Fibroblast of the aortic adventitia (primary cell): ENCODE data around the gene PNPLA7. TPM values are rescaled to one million over a fixed set of nuclear protein-coding genes. Genes with fewer than 3 reads are reported as not detected.

Source experiments
- DNase-seq: peaks from one replicate; pipeline ENCODE4 v3.0.0-alpha.2; 2010; ENCODE audit warnings: low read depth
- H3K4me3 ChIP-seq: 2 replicates; pipeline ENCODE4 v1.5.1; 2011; ENCODE audit warnings: low read depth, mild to moderate bottlenecking, control low read depth, low read length, moderate library complexity
- CTCF ChIP-seq: IDR thresholded peaks from 2 replicates; pipeline ENCODE4 v1.5.1; 2011; ENCODE audit warnings: mild to moderate bottlenecking, low read length, control low read depth, inconsistent platforms; ENCODE audit not compliant: insufficient read depth
- total RNA-seq: library from RNA; depleted of rRNA; stranded (reverse); fragments of >200 nt; gene quantifications from 2 replicates; pipeline ENCODE4 v1.2.3, GENCODE V29; 2012; ENCODE audit warnings: low replicate concordance

The PNPLA7 gene
- total RNA-seq, 1 donor: 0.81 TPM

DNA sequence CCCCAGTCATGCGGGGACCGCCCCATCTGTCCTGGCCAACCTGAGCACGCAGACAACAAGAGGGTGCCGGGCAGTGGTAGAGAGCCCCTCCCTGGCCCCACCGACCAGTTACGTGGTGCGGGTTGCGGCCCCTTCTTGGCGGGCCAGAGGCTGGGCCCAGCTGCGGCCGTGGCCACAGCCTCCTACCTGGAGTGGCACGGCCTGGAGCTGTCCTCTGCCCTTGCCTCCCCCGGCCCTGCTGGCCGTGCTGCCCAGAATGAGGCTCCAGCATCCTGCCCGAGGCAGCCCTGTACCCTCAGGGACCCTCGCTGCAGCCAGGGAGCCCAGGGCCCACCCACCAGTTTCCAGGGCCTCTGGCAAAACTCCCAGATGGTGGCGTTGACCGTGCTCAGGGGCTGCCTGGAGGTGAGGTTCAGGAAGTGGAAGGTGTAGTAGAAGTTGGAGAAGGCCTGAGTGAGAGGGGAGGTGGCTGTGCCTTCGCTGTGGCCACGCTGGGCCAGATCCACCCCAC lies 114.8 kb downstream of the PNPLA7 start:
- no peak overlapping the region for H3K4me3 ChIP-seq
- DNase-seq: no peak
- TF ChIP-seq CTCF: no peak

- DNase-seq: no peak
- no peak for TF ChIP-seq CTCF
- H3K4me3 ChIP-seq: no peak overlapping the region
Measured at GRCh38 chr9:137434498-137435380, 115.5 kb downstream of the PNPLA7 start.

GRCh38 chr9:137433916-137434431 lies 116.2 kb downstream of the PNPLA7 start:
- no peak for TF ChIP-seq CTCF
- no peak for DNase-seq
- H3K4me3 ChIP-seq: no peak overlapping the region

DNA sequence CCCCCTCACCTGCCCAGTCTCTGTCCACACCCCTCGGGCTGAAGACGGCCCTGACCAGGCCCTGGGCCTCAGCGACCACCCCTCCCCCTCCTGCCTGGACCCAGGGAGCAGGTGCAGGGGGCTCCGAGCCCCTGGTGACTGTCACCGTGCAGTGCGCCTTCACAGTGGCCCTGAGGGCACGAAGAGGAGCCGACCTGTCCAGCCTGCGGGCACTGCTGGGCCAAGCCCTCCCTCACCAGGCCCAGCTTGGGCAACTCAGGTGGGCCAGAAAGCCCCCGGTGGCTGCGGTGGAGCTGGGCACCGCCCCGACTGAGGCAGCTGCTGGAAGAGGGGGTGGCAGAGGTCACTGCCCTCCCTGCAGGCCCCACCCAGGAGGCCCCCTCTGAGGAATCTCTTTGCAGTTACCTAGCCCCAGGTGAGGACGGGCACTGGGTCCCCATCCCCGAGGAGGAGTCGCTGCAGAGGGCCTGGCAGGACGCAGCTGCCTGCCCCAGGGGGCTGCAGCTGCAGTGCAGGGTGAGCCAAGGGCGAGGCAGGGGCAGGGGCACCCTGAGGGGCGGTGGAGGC lies 116.8 kb downstream of the PNPLA7 start:
- no peak overlapping the region for H3K4me3 ChIP-seq
- TF ChIP-seq CTCF: no peak
- no peak for DNase-seq

DNA sequence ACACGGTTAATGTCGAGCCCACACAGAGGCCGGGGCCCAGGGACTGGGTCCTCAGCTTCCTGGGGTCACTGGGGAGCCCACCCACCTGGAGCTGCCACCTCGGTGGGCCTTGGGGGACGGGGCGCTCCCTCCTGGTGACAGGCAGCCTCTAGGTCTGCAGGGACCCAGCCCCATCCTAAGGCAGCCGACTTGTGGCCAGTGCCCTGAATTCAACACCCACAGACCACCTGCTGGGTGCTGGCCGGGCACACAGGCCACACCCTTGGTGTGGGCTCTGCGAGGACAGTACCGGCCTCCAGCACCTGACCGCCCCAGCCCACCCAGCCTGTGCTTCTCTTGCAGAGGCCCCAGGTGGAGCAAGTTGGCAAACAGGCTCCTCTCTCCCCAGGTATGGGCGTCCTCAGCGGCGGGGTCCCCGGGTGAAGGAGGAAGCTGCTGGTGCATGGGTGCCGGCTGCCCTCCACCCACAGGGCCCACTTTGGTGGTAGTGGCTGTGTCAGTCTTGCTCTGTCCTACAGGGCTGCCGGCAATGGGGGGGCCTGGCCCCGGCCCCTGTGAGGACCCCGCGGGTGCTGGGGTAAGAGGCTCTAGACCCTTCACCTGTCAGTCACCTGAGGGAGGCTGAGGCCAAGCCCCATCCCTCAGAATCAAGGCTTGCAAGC lies 117.4 kb downstream of the PNPLA7 start:
- no peak overlapping the region for H3K4me3 ChIP-seq
- TF ChIP-seq CTCF: no peak
- no peak for DNase-seq

GRCh38 chr9:137431416-137431931 lies 118.7 kb downstream of the PNPLA7 start:
- no peak overlapping the region for H3K4me3 ChIP-seq
- no peak for DNase-seq
- TF ChIP-seq CTCF: no peak
